CD4-positive, alpha-beta T cell (primary cell): ENCODE measurements around the gene TOMT. TPM values are rescaled to one million over a fixed set of nuclear protein-coding genes. Genes with fewer than 3 reads are reported as not detected.

Experiments
- ATAC-seq: fragments of 200-7000 bp; cut with Tn5 transposase; one replicate; pipeline ENCODE4 v1.10.0; 2022; ENCODE audit warnings: mild to moderate bottlenecking; ENCODE audit not compliant: poor library complexity
- CTCF ChIA-PET: fragments of 350-600 bp; sonication (Branson Sonifier 250); formaldehyde crosslinking; loops from one replicate; lab custom pipeline; 2021; ENCODE audit warnings: antibody characterized with exemption, inconsistent platforms; lab: Charles Lee
- POLR2A ChIA-PET: fragments of 350-600 bp; sonication (Branson Sonifier 250); formaldehyde crosslinking; loops from one replicate; lab custom pipeline; 2021; ENCODE audit warnings: antibody characterized with exemption, inconsistent platforms; lab: Charles Lee
- DNase-seq, 14 experiments: peaks; one replicate each; pipeline ENCODE4 v3.0.0-alpha.2; 2013 to 2020; ENCODE audit warnings: mixed read lengths in 2 of 14
- H3K27ac ChIP-seq, 2 donors: one replicate each; pipeline versions ENCODE4 v1.5.1 to v1.7.0; 2013; ENCODE audit warnings: low read length in 2 of 2, low read depth in 1 of 2, mild to moderate bottlenecking in 1 of 2
- H3K27me3 ChIP-seq, 2 experiments: 1 replicate in 1 of 2; 2 replicates in 1 of 2; pipeline versions ENCODE4 v1.6.1 to v1.7.0; 2013; ENCODE audit warnings: low read length in 2 of 2, control low read depth in 1 of 2, mild to moderate bottlenecking in 1 of 2, moderate library complexity in 1 of 2; ENCODE audit not compliant: insufficient read depth in 2 of 2, control insufficient read depth in 1 of 2
- H3K36me3 ChIP-seq: one replicate; pipeline ENCODE4 v1.6.1; 2013; ENCODE audit warnings: low read length, control low read depth; ENCODE audit not compliant: insufficient read depth
- H3K4me1 ChIP-seq: one replicate; pipeline ENCODE4 v1.6.1; 2013; ENCODE audit warnings: low read length, control low read depth; ENCODE audit not compliant: insufficient read depth
- H3K4me3 ChIP-seq: one replicate; pipeline ENCODE4 v1.5.1; 2013; ENCODE audit warnings: mild to moderate bottlenecking, low read length, moderate library complexity
- H3K9me3 ChIP-seq, 2 experiments: 1 replicate in 1 of 2; 2 replicates in 1 of 2; pipeline versions ENCODE4 v1.6.1 to v1.7.0; 2013; ENCODE audit warnings: low read length in 2 of 2, mild to moderate bottlenecking in 2 of 2, control low read depth in 1 of 2, moderate library complexity in 1 of 2; ENCODE audit not compliant: control insufficient read depth in 1 of 2, insufficient read depth in 1 of 2
- H3K27ac Mint-ChIP-seq: one replicate; pipeline ENCODE4 v1.8.0; 2020; ENCODE audit warnings: mixed read lengths
- H3K27me3 Mint-ChIP-seq: one replicate; pipeline ENCODE4 v1.8.0; 2021; ENCODE audit warnings: mixed read lengths
- H3K36me3 Mint-ChIP-seq: one replicate; pipeline ENCODE4 v1.8.0; 2021; ENCODE audit warnings: low read depth, mixed read lengths
- H3K4me1 Mint-ChIP-seq: one replicate; pipeline ENCODE4 v1.8.0; 2021; ENCODE audit warnings: low read depth, mixed read lengths
- H3K4me3 Mint-ChIP-seq: one replicate; pipeline ENCODE4 v1.8.0; 2020; ENCODE audit warnings: mild to moderate bottlenecking, mixed read lengths
- H3K9me3 Mint-ChIP-seq: one replicate; pipeline ENCODE4 v1.8.0; 2020; ENCODE audit warnings: mixed read lengths
- CTCF ChIP-seq: fragments of 200-600 bp; IDR thresholded peaks from one replicate; pipeline ENCODE4 v1.8.0; 2022; ENCODE audit warnings: antibody characterized with exemption, mild to moderate bottlenecking
- intact Hi-C, 2 experiments: fragments of 100-400 bp; cut with DNase I in 1 of 2; cut with micrococcal nuclease in 1 of 2; formaldehyde crosslinking; loops; one replicate each; pipeline versions ENCODE4 v1.15.1 to v1.9.0; 2023 to 2025; cut with DNase I, micrococcal nuclease
- total RNA-seq, 174 experiments: library from RNA in 2 of 174; stranded (reverse) in 2 of 174; gene quantifications; one replicate each; pipeline ENCODE4 v1.2.3 and lab custom pipeline; 2021 to 2026

Gene TOMT
- total RNA-seq, 2 experiments from 2014 or later: not detected

GRCh38 chr11:72069200-72069599 lies 36.5 kb upstream of the TOMT start:
- intact Hi-C loops: no loop called here
- no peaks in the 10 kb centered on the region for H3K9me3 ChIP-seq
- H3K4me3 ChIP-seq: no peak overlapping the region
- no peak for TF ChIP-seq CTCF
- Mint-ChIP-seq H3K4me3 (no peak overlapping the region), H3K27me3 (no peaks in the 10 kb centered on the region), H3K4me1 (peaks cover 28% of the 10 kb centered on the region), H3K36me3 (peaks cover 29% of the 10 kb centered on the region), H3K27ac (peak overlapping the region; percentile 43), H3K9me3 (no peaks in the 10 kb centered on the region)
- ChIA-PET POLR2A (no interaction called here), CTCF (interaction anchor here (1.6 kb wide), 1 partner anchor 44 kb away, joined by 4 read pairs; no protein-coding TSS in a partner anchor)
- H3K27me3 ChIP-seq: no peaks in the 10 kb centered on the region
- H3K4me1 ChIP-seq: peaks cover 14% of the 10 kb centered on the region
- DNase-seq (peak in 1 of 14 experiments; percentile 21), ATAC-seq (no peak)
- no peak overlapping the region for H3K27ac ChIP-seq
- peaks cover 14% of the 10 kb centered on the region for H3K36me3 ChIP-seq

- no peaks in the 10 kb centered on the region for H3K27me3 ChIP-seq
- peaks cover 14% of the 10 kb centered on the region for H3K4me1 ChIP-seq
- H3K9me3 ChIP-seq: no peaks in the 10 kb centered on the region
- peaks cover 29% of the 10 kb centered on the region for H3K36me3 Mint-ChIP-seq
- peaks cover 14% of the 10 kb centered on the region for H3K36me3 ChIP-seq
- DNase-seq (peak in 3 of 14 experiments; percentile 11 to 76 (median 65)), ATAC-seq (no peak)
- H3K27ac Mint-ChIP-seq: no peak overlapping the region
- ChIA-PET POLR2A (no interaction called here), CTCF (interaction anchor here (1.6 kb wide), 1 partner anchor 44 kb away, joined by 4 read pairs; no protein-coding TSS in a partner anchor)
- H3K27me3 Mint-ChIP-seq: no peaks in the 10 kb centered on the region
- no peak overlapping the region for H3K27ac ChIP-seq
- H3K4me3 Mint-ChIP-seq: no peak overlapping the region
- H3K9me3 Mint-ChIP-seq: no peaks in the 10 kb centered on the region
- no peak for TF ChIP-seq CTCF
- H3K4me1 Mint-ChIP-seq: peaks cover 28% of the 10 kb centered on the region
- H3K4me3 ChIP-seq: no peak overlapping the region
- intact Hi-C loops: no loop called here
Observed at GRCh38 chr11:72069787-72070251, 35.9 kb upstream of the TOMT start.

- ChIA-PET POLR2A (no interaction called here), CTCF (no interaction called here)
- Histone ChIP-seq H3K4me3 (no peak overlapping the region), H3K9me3 (no peaks in the 10 kb centered on the region), H3K4me1 (peaks cover 18% of the 10 kb centered on the region), H3K27ac (no peak overlapping the region), H3K27me3 (no peaks in the 10 kb centered on the region), H3K36me3 (peaks cover 14% of the 10 kb centered on the region)
- Mint-ChIP-seq H3K36me3 (peaks cover 29% of the 10 kb centered on the region), H3K4me1 (peaks cover 33% of the 10 kb centered on the region), H3K4me3 (no peak overlapping the region), H3K9me3 (no peaks in the 10 kb centered on the region), H3K27ac (no peak overlapping the region), H3K27me3 (no peaks in the 10 kb centered on the region)
- no peak for TF ChIP-seq CTCF
- DNase-seq (no peak), ATAC-seq (no peak)
- intact Hi-C loops: no loop called here
Observed at GRCh38 chr11:72070491-72070890, 35.2 kb upstream of the TOMT start.
